ENCODE results near the gene LCNL1.

Gene LCNL1

GRCh38 chr9:136975644-136976043, 7.1 kb upstream of the LCNL1 start:
- DNase-seq (ENCODE audit: low read depth in 2 of 2), result no peak

GRCh38 chr9:136977223-136977622, 5.6 kb upstream of the LCNL1 start, which contains the start of gene PTGDS:
TSS of gene PTGDS (plus strand) at chr9:136977504. CDS start at chr9:136977579, 75 bp downstream.
- DNase-seq (ENCODE audit: low read depth in 2 of 2), result no peak

GRCh38 chr9:136977649-136978072, 5.1 kb upstream of the LCNL1 start:
- DNase-seq (ENCODE audit: low read depth in 2 of 2), result no peak

- no peak for DNase-seq (ENCODE audit: low read depth in 2 of 2)
Observed at GRCh38 chr9:136978073-136978864, 4.5 kb upstream of the LCNL1 start.

GRCh38 chr9:136978865-136979544, 3.8 kb upstream of the LCNL1 start:
- no peak for DNase-seq (ENCODE audit: low read depth in 2 of 2)

GRCh38 chr9:136979769-136980587, 2.8 kb upstream of the LCNL1 start:
- no peak for DNase-seq (ENCODE audit: low read depth in 2 of 2)

GRCh38 chr9:136980669-136981478, 1.9 kb upstream of the LCNL1 start:
- DNase-seq (ENCODE audit: low read depth in 2 of 2), result no peak

GRCh38 chr9:136981588-136982231, 1.1 kb upstream of the LCNL1 start:
- no peak for DNase-seq (ENCODE audit: low read depth in 2 of 2)

- no peak for DNase-seq (ENCODE audit: low read depth in 2 of 2)
Observed at GRCh38 chr9:136983167-136983566, 374 bp downstream of the LCNL1 start.

- no peak for DNase-seq (ENCODE audit: low read depth in 2 of 2)
Observed at GRCh38 chr9:136983656-136984314, 992 bp downstream of the LCNL1 start.

- no peak for DNase-seq (ENCODE audit: low read depth in 2 of 2)
Observed at GRCh38 chr9:136984464-136985026, 1.8 kb downstream of the LCNL1 start.

- DNase-seq (ENCODE audit: low read depth in 2 of 2), result no peak
Observed at GRCh38 chr9:136985027-136985602, 2.3 kb downstream of the LCNL1 start.

GRCh38 chr9:136985853-136986252, 3.1 kb downstream of the LCNL1 start:
- DNase-seq (ENCODE audit: low read depth in 2 of 2), result no peak

GRCh38 chr9:136988872-136989271, 6.1 kb downstream of the LCNL1 start:
- no peak for DNase-seq (ENCODE audit: low read depth in 2 of 2)

GRCh38 chr9:136990242-136990911, 7.6 kb downstream of the LCNL1 start:
- no peak for DNase-seq (ENCODE audit: low read depth in 2 of 2)

GRCh38 chr9:136991993-136992818, 9.4 kb downstream of the LCNL1 start, which contains the start of gene PAXX:
TSS of gene PAXX (plus strand) at chr9:136992422. CDS start at chr9:136992444, 22 bp downstream.
- DNase-seq (ENCODE audit: low read depth in 2 of 2), result peak; percentile 65 to 72

GRCh38 chr9:136992819-136993369, 10.1 kb downstream of the LCNL1 start:
- DNase-seq (ENCODE audit: low read depth in 2 of 2), result no peak

Data from fibroblast of skin of left quadriceps (primary cell).